Prostate gland (tissue), 2 donors: Measurements from ENCODE around the gene ABCA13.

Source experiments
- POLR2A ChIP-seq: fragments of 450-650 bp; IDR thresholded peaks from one replicate; pipeline ENCODE4 v1.6.1; 2016; ENCODE audit warnings: antibody characterized with exemption, mild to moderate bottlenecking
- POLR2AphosphoS5 ChIP-seq: sonication (generic); formaldehyde crosslinking; IDR thresholded peaks from one replicate; pipeline ENCODE4 v1.6.1; 2017; ENCODE audit warnings: antibody characterized with exemption
- TF ChIP-seq, protein P1 (sequence below), 4 experiments: fragments of 200-600 bp in 2 of 4; fragments of 450-650 bp in 2 of 4; sonication (generic) in 2 of 4; IDR thresholded peaks; 1 replicate in 3 of 4; 2 replicates in 1 of 4; pipeline ENCODE4 v1.5.1; 2016 to 2019; ENCODE audit warnings: antibody characterized with exemption in 4 of 4, mild to moderate bottlenecking in 2 of 4, moderate library complexity in 2 of 4

DNA sequence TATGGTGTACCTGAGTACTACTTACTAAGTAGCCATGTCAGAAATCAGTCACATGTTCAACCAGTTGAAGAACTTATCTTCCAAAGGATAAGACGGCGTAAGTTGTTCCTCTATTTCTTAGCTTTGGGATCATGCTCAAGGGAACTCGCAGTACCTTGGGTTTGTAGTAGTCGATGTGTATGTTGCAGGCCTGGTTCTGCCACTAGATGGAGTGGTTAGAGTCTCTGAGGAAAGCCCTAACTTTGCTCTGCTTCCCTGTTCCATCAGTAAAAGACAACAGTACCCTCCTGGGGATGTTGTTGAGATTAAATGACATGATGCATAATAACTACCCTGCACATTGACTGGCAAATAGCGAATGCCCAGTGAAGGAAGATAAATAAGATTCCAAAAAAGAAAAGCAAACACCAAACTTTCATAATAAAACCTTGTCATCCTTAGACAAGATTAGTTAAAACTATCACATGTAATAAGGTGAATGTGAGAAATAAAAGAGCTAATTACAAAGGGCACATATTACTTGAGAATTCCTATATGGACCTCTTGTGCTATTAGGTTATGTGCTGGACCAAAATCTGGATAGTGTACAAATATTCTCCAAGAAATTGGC lies 165.9 kb downstream of the ABCA13 start:
- TF ChIP-seq, protein P1, sequence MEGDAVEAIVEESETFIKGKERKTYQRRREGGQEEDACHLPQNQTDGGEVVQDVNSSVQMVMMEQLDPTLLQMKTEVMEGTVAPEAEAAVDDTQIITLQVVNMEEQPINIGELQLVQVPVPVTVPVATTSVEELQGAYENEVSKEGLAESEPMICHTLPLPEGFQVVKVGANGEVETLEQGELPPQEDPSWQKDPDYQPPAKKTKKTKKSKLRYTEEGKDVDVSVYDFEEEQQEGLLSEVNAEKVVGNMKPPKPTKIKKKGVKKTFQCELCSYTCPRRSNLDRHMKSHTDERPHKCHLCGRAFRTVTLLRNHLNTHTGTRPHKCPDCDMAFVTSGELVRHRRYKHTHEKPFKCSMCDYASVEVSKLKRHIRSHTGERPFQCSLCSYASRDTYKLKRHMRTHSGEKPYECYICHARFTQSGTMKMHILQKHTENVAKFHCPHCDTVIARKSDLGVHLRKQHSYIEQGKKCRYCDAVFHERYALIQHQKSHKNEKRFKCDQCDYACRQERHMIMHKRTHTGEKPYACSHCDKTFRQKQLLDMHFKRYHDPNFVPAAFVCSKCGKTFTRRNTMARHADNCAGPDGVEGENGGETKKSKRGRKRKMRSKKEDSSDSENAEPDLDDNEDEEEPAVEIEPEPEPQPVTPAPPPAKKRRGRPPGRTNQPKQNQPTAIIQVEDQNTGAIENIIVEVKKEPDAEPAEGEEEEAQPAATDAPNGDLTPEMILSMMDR (IDR thresholded peaks at IDR 0.05) = peak in 1 of 4 experiments; percentile 7
- TF ChIP-seq POLR2AphosphoS5 = no peak
- no peak for TF ChIP-seq POLR2A
